H1 (cell line): ENCODE results near the gene PGBD5. TPM values are rescaled to one million over a fixed set of nuclear protein-coding genes. Genes with fewer than 3 reads are reported as not detected.

Experiments
- ATF2 ChIP-seq: IDR thresholded peaks from 2 replicates; pipeline ENCODE4 v1.6.1; 2012; ENCODE audit warnings: low read length, inconsistent platforms
- CREB1 ChIP-seq: IDR thresholded peaks from 2 replicates; pipeline ENCODE4 v1.6.1; 2012; ENCODE audit warnings: inconsistent platforms
- RBBP5 ChIP-seq: IDR thresholded peaks from 2 replicates; pipeline ENCODE4 v1.7.1; 2012; ENCODE audit warnings: low read depth, mild to moderate bottlenecking, inconsistent platforms, low read length, moderate library complexity, borderline replicate concordance
- YY1 ChIP-seq: IDR thresholded peaks from 2 replicates; pipeline ENCODE4 v1.6.1; 2011; ENCODE audit warnings: low read depth, mild to moderate bottlenecking, low read length
- ZNF274 ChIP-seq: IDR thresholded peaks from 2 replicates; pipeline ENCODE4 v1.7.0; 2012; ENCODE audit warnings: low read length, borderline replicate concordance; ENCODE audit errors: extremely low read depth
- polyA plus RNA-seq, 7 experiments: library from polyadenylated mRNA; depleted of rRNA in 3 of 7; stranded (reverse) in 5 of 7; unstranded in 2 of 7; fragments of >200 nt in 5 of 7; fragments of 200-250 nt in 2 of 7; gene quantifications; 1 replicate in 5 of 7; 2 replicates in 1 of 7; 4 replicates in 1 of 7; pipeline versions ENCODE4 v1.2.1 to v1.2.3, GENCODE V29; 2011 to 2013; ENCODE audit warnings: missing spikeins in 2 of 7, mixed read lengths in 2 of 7
- total RNA-seq: library from RNA; stranded (reverse); fragmentation: NEBNext Ultra II Directional; extraction: Animal tissue kit (Norgen Biotek cat#: 25700); gene quantifications from 2 replicates; pipeline ENCODE4 v1.2.1, GENCODE V29; 2021

PGBD5 gene
- total and polyA plus RNA-seq, 2 of the 8 experiments (the other 6 are each of a cell fraction or from before 2014, with no cell fraction given) = 16.3 to 18.4 TPM

GRCh38 chr1:230377324-230377723, 48.8 kb downstream of the PGBD5 start (continued):
- TF ChIP-seq RBBP5 (no peak), CREB1 (no peak), ATF2 (no peak), YY1 (no peak), ZNF274 (no peak)
